SIG-M5 treated with dmso at 0.1 percent for 504 hours (cell line): ENCODE results near the gene RFPL2.

ENCODE experiments used
- DNase-seq: peaks from one replicate; lab custom pipeline; 2025; ENCODE audit not compliant: unreplicated experiment; lab: John Stamatoyannopoulos, UW

The RFPL2 gene

GRCh38 chr22:32204856-32205722 is at the start of gene RFPL2:
TSS of gene RFPL2 (minus strand) at chr22:32205073. CDS start at chr22:32202451, 2,622 bp downstream.
- DNase-seq = no peak

GRCh38 chr22:32249231-32249630 is 44.4 kb upstream of the RFPL2 start:
- DNase-seq = no peak

- DNase-seq = no peak
Observed at GRCh38 chr22:32248276-32248675, 43.4 kb upstream of the RFPL2 start.

GRCh38 chr22:32246166-32246565 is 41.3 kb upstream of the RFPL2 start:
- no peak for DNase-seq

- no peak for DNase-seq
Observed at GRCh38 chr22:32245042-32245441, 40.2 kb upstream of the RFPL2 start.

GRCh38 chr22:32244547-32244946 is 39.7 kb upstream of the RFPL2 start:
- no peak for DNase-seq

GRCh38 chr22:32240461-32240860 is 35.6 kb upstream of the RFPL2 start:
- DNase-seq = no peak

- DNase-seq = no peak
Observed at GRCh38 chr22:32237906-32238305, 33.0 kb upstream of the RFPL2 start.

GRCh38 chr22:32236970-32237369 is 32.1 kb upstream of the RFPL2 start:
- no peak for DNase-seq

GRCh38 chr22:32233091-32233490 is 28.2 kb upstream of the RFPL2 start:
- DNase-seq = no peak

- DNase-seq = no peak
Observed at GRCh38 chr22:32232191-32232830, 27.4 kb upstream of the RFPL2 start.

- no peak for DNase-seq
Observed at GRCh38 chr22:32226326-32227104, 21.6 kb upstream of the RFPL2 start.

- DNase-seq = no peak
Observed at GRCh38 chr22:32222991-32223390, 18.1 kb upstream of the RFPL2 start.

- DNase-seq = peak; percentile 94
Observed at GRCh38 chr22:32219026-32219425, 14.2 kb upstream of the RFPL2 start.

GRCh38 chr22:32218470-32218869 is 13.6 kb upstream of the RFPL2 start:
- DNase-seq = peak; percentile 92

- DNase-seq = no peak
Observed at GRCh38 chr22:32217465-32217864, 12.6 kb upstream of the RFPL2 start.

- no peak for DNase-seq
Observed at GRCh38 chr22:32216911-32217310, 12.0 kb upstream of the RFPL2 start.

GRCh38 chr22:32211011-32211410 is 6.1 kb upstream of the RFPL2 start:
- DNase-seq = no peak

GRCh38 chr22:32208681-32209080 is 3.8 kb upstream of the RFPL2 start:
- DNase-seq = no peak

- DNase-seq = no peak
Observed at GRCh38 chr22:32207971-32208480, 3.2 kb upstream of the RFPL2 start.
